Vagina (tissue), 2 donors: ENCODE results near the gene CD109.

Experiments used
- CTCF ChIP-seq, 3 experiments: fragments of 450-650 bp in 2 of 3; fragments of 200-600 bp in 1 of 3; sonication (generic) in 1 of 3; IDR thresholded peaks; one replicate each; pipeline ENCODE4 v1.5.1; 2017 to 2019; ENCODE audit warnings: antibody characterized with exemption in 3 of 3, mild to moderate bottlenecking in 2 of 3, moderate library complexity in 2 of 3
- POLR2A ChIP-seq, 2 donors: fragments of 450-650 bp; IDR thresholded peaks; one replicate each; pipeline ENCODE4 v1.6.1; 2017; ENCODE audit warnings: antibody characterized with exemption in 2 of 2, mild to moderate bottlenecking in 2 of 2, moderate library complexity in 2 of 2

DNA sequence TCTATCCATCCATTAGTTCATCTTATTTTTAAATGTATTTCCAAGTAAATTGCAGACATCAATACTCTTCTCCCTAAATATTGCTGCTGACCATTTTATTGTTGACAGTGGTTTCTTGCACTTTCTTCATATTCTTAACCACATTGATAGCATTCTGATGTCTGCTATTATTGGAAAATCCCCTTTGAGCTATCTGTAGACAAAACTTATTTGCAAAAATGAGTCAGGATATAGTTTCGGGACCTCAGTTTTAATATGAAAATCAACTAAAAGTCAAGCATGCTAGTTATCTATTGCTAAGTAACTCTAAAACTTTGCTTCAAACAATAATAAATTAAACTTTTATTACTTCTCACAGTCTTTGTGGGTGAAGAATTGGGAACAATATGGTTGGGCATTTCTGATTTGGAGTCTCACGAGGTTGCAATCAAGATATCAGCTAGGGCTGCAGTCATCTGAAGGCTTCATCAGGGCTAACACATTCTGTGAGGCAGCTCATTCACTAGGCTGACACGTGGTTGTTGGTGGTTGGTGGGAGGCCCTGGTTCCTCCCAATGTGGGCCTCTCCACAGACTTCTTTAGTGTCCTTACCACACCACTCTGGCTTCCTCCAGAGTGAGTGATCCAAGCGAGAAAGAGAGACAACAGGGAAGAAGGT, 32.7 kb downstream of the CD109 start:
- TF ChIP-seq CTCF (IDR thresholded peaks at IDR 0.05) (no peak), POLR2A (IDR thresholded peaks at IDR 0.05) (no peak)
